H9 (cell line): Measurements from ENCODE around the gene PTCHD1. TPM values are rescaled to one million over a fixed set of nuclear protein-coding genes. Genes with fewer than 3 reads are reported as not detected.

Source experiments
- DNase-seq: peaks from one replicate; pipeline ENCODE4 v3.0.0-alpha.2; 2017
- H2AFZ ChIP-seq: one replicate; pipeline ENCODE4 v1.6.1; 2013; ENCODE audit warnings: mild to moderate bottlenecking, low read length, control low read depth, moderate library complexity
- H2AK5ac ChIP-seq: 2 replicates; pipeline ENCODE4 v1.6.1; 2013; ENCODE audit warnings: low read length, control low read depth, mixed read lengths; ENCODE audit not compliant: insufficient read length
- H2BK120ac ChIP-seq: one replicate; pipeline ENCODE4 v1.6.1; 2013; ENCODE audit warnings: low read depth, mild to moderate bottlenecking, low read length, control low read depth, inconsistent platforms; ENCODE audit not compliant: poor library complexity, severe bottlenecking
- H2BK12ac ChIP-seq: 2 replicates; pipeline ENCODE4 v1.6.1; 2013; ENCODE audit warnings: low read length, control low read depth, mixed read lengths, low read depth; ENCODE audit not compliant: insufficient read length
- H2BK15ac ChIP-seq: 2 replicates; pipeline ENCODE4 v1.6.1; 2013; ENCODE audit warnings: low read depth, low read length, control low read depth
- H2BK20ac ChIP-seq: one replicate; pipeline ENCODE4 v1.6.1; 2013; ENCODE audit warnings: low read depth, mild to moderate bottlenecking, low read length, control low read depth, inconsistent platforms; ENCODE audit not compliant: poor library complexity, severe bottlenecking
- H2BK5ac ChIP-seq: 2 replicates; pipeline ENCODE4 v1.6.1; 2013; ENCODE audit warnings: low read length, control low read depth, mixed read lengths; ENCODE audit not compliant: insufficient read length
- H3K14ac ChIP-seq: 2 replicates; pipeline ENCODE4 v1.6.1; 2013; ENCODE audit warnings: low read length, control low read depth; ENCODE audit not compliant: insufficient read depth
- H3K18ac ChIP-seq: 2 replicates; pipeline ENCODE4 v1.6.1; 2013; ENCODE audit warnings: low read depth, mild to moderate bottlenecking, mixed read lengths, low read length, control low read depth; ENCODE audit not compliant: insufficient read length
- H3K23ac ChIP-seq: 2 replicates; pipeline ENCODE4 v1.6.1; 2013; ENCODE audit warnings: low read length, control low read depth, mixed read lengths, low read depth; ENCODE audit not compliant: insufficient read length
- H3K23me2 ChIP-seq: 2 replicates; pipeline ENCODE4 v1.6.1; 2013; ENCODE audit warnings: low read depth, mild to moderate bottlenecking, mixed read lengths, low read length, control low read depth; ENCODE audit not compliant: insufficient read length, poor library complexity, severe bottlenecking
- H3K27ac ChIP-seq: 2 replicates; pipeline ENCODE4 v1.5.1; 2013; ENCODE audit warnings: low read length, control low read depth, mixed read lengths, low read depth; ENCODE audit not compliant: insufficient read length
- H3K27me3 ChIP-seq: 2 replicates; pipeline ENCODE4 v1.6.1; 2013; ENCODE audit warnings: low read length, control low read depth, inconsistent platforms; ENCODE audit not compliant: insufficient read depth
- H3K4ac ChIP-seq: 2 replicates; pipeline ENCODE4 v1.6.1; 2013; ENCODE audit warnings: low read depth, mild to moderate bottlenecking, control low read depth, inconsistent platforms, low read length, moderate library complexity
- H3K4me1 ChIP-seq: 2 replicates; pipeline ENCODE4 v1.6.1; 2013; ENCODE audit warnings: low read length, control low read depth, inconsistent platforms; ENCODE audit not compliant: insufficient read depth
- H3K4me2 ChIP-seq: 2 replicates; pipeline ENCODE4 v1.6.1; 2013; ENCODE audit warnings: low read length, control low read depth, mixed read lengths; ENCODE audit not compliant: insufficient read length, insufficient read depth
- H3K56ac ChIP-seq: 2 replicates; pipeline ENCODE4 v1.6.1; 2013; ENCODE audit warnings: low read depth, mild to moderate bottlenecking, mixed read lengths, low read length, control low read depth; ENCODE audit not compliant: insufficient read length
- H3K79me1 ChIP-seq: 2 replicates; pipeline ENCODE4 v1.6.1; 2013; ENCODE audit warnings: low read depth, mild to moderate bottlenecking, moderate library complexity, low read length, control low read depth, inconsistent platforms; ENCODE audit not compliant: insufficient read depth, poor library complexity, severe bottlenecking
- H3K79me2 ChIP-seq: 2 replicates; pipeline ENCODE4 v1.6.1; 2013; ENCODE audit warnings: low read length, control low read depth, inconsistent platforms; ENCODE audit not compliant: insufficient read depth
- H3K9ac ChIP-seq: 2 replicates; pipeline ENCODE4 v1.6.1; 2013; ENCODE audit warnings: low read length, control low read depth, mixed read lengths; ENCODE audit not compliant: insufficient read length; ENCODE audit errors: extremely low read depth
- H3K9me3 ChIP-seq: one replicate; pipeline ENCODE4 v1.6.1; 2013; ENCODE audit warnings: low read depth, low read length, inconsistent platforms; ENCODE audit not compliant: control insufficient read depth
- H3T11ph ChIP-seq: one replicate; pipeline ENCODE4 v1.6.1; 2013; ENCODE audit warnings: mild to moderate bottlenecking, low read length, control low read depth, inconsistent platforms
- H4K20me1 ChIP-seq: one replicate; pipeline ENCODE4 v1.6.1; 2013; ENCODE audit not compliant: control insufficient read depth, insufficient read length, insufficient read depth
- H4K5ac ChIP-seq: 2 replicates; pipeline ENCODE4 v1.6.1; 2013; ENCODE audit warnings: low read depth, mild to moderate bottlenecking, mixed read lengths, low read length, control low read depth; ENCODE audit not compliant: insufficient read length
- H4K8ac ChIP-seq: replicated peaks from 2 replicates; pipeline ENCODE4 v1.6.1; 2013; ENCODE audit warnings: low read length, control low read depth, mixed read lengths, low read depth; ENCODE audit not compliant: insufficient read length
- H4K91ac ChIP-seq: 2 replicates; pipeline ENCODE4 v1.6.1; 2013; ENCODE audit warnings: low read depth, mild to moderate bottlenecking, moderate library complexity, mixed read lengths, low read length, control low read depth; ENCODE audit not compliant: insufficient read length
- H3K27ac Mint-ChIP-seq, 3 experiments: 2 replicates in 2 of 3; 3 replicates in 1 of 3; pipeline ENCODE4 v1.8.0; 2020 to 2021; ENCODE audit warnings: mixed read lengths in 3 of 3, mild to moderate bottlenecking in 1 of 3, moderate library complexity in 1 of 3
- H3K27me3 Mint-ChIP-seq: 2 replicates; pipeline ENCODE4 v1.8.0; 2021; ENCODE audit warnings: low read depth, mild to moderate bottlenecking, moderate library complexity, mixed read lengths
- H3K36me3 Mint-ChIP-seq, 3 experiments: 2 replicates in 2 of 3; 3 replicates in 1 of 3; pipeline ENCODE4 v1.8.0; 2020 to 2021; ENCODE audit warnings: low read depth in 3 of 3, mixed read lengths in 3 of 3; ENCODE audit not compliant: insufficient read depth in 1 of 3
- H3K4me1 Mint-ChIP-seq, 2 experiments: 2 replicates each; pipeline ENCODE4 v1.8.0; 2020; ENCODE audit warnings: mixed read lengths in 2 of 2
- H3K4me3 Mint-ChIP-seq, 2 experiments: 2 replicates in 1 of 2; 3 replicates in 1 of 2; pipeline ENCODE4 v1.8.0; 2020 to 2021; ENCODE audit warnings: mild to moderate bottlenecking in 2 of 2, mixed read lengths in 2 of 2, moderate library complexity in 1 of 2
- H3K9me3 Mint-ChIP-seq, 2 experiments: 2 replicates in 1 of 2; 3 replicates in 1 of 2; pipeline ENCODE4 v1.8.0; 2020; ENCODE audit warnings: mild to moderate bottlenecking in 2 of 2, mixed read lengths in 2 of 2, moderate library complexity in 1 of 2
- WGBS: extraction: QIAGEN DNeasy Blood & Tissue Kit; methylation state at CpG from one replicate; pipeline ENCODE4 v1.1.7; 2013; ENCODE audit warnings: missing lambda C conversion rate, low lambda C conversion rate, mixed read lengths; ENCODE audit not compliant: insufficient read length; ENCODE audit errors: extremely low coverage; 5-methylcytosine and 5-hydroxymethylcytosine counted together
- total RNA-seq: library from RNA; stranded (reverse); gene quantifications from 2 replicates; pipeline ENCODE4 v1.2.1, GENCODE V29; 2021
- TF ChIP-seq, protein P1 (sequence below): fragments of 200-600 bp; sonication (generic); conservative IDR thresholded peaks from 3 replicates; pipeline ENCODE4 v1.8.0; 2021; ENCODE audit warnings: antibody characterized with exemption, mild to moderate bottlenecking

PTCHD1 gene
- total RNA-seq, 1 experiment from 2014 or later = 1.4 TPM

DNA sequence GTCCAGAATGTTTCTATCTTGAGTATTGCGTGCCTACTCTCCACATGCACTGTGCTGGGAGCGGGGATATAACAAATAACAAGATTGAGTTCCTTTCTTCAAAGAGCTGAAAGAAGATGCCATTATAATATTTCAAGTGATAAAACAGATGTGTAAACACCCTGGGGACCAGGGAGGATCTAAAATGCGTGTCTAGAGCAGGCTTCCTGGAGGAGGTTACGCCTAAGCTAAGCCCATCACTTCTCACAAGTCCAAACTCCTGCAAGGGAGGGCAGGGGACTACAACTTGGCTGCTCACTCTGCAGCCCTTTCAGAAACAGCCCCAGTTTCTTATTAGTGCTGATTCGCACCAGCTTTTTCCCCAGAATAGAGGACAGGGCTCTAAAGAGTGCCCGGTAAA is 21.5 kb downstream of the PTCHD1 start:
- Histone ChIP-seq H4K5ac (no peak overlapping the region), H2BK120ac (no peak overlapping the region), H3K27me3 (no peaks in the 10 kb centered on the region), H3K23ac (no peak overlapping the region), H3K4me1 (no peaks in the 10 kb centered on the region), H3K79me2 (no peaks in the 10 kb centered on the region), H4K20me1 (no peaks in the 10 kb centered on the region), H3T11ph (no peak overlapping the region), H3K9me3 (no peaks in the 10 kb centered on the region), H3K4ac (no peak overlapping the region), H3K23me2 (no peaks in the 10 kb centered on the region), H4K91ac (no peak overlapping the region), H3K4me2 (no peak overlapping the region), H2BK12ac (no peak overlapping the region), H4K8ac (no peak overlapping the region), H2BK15ac (no peak overlapping the region), H3K27ac (no peak overlapping the region), H3K79me1 (no peaks in the 10 kb centered on the region), H3K14ac (no peak overlapping the region), H3K9ac (no peak overlapping the region), H3K18ac (no peak overlapping the region), H2BK20ac (no peak overlapping the region), H2AK5ac (no peak overlapping the region), H2BK5ac (no peak overlapping the region), H2AFZ (no peak overlapping the region), H3K56ac (no peak overlapping the region)
- Mint-ChIP-seq H3K27me3 (peaks cover 2% of the 10 kb centered on the region; the same call in 1 of the 2 replicates), H3K4me3 (no peak overlapping the region), H3K36me3 (peaks cover 0 to 8% (median 7%) of the 10 kb centered on the region in 3 experiments; a peak in 3 of 7 replicates), H3K27ac (no peak overlapping the region), H3K4me1 (no peaks in the 10 kb centered on the region), H3K9me3 (peaks cover 3 to 6% of the 10 kb centered on the region in 2 experiments; a peak in 4 of 5 replicates)
- WGBS = no CpG with 5 or more reads among the region's 6 CpGs
- no peak for DNase-seq
- TF ChIP-seq, protein P1, sequence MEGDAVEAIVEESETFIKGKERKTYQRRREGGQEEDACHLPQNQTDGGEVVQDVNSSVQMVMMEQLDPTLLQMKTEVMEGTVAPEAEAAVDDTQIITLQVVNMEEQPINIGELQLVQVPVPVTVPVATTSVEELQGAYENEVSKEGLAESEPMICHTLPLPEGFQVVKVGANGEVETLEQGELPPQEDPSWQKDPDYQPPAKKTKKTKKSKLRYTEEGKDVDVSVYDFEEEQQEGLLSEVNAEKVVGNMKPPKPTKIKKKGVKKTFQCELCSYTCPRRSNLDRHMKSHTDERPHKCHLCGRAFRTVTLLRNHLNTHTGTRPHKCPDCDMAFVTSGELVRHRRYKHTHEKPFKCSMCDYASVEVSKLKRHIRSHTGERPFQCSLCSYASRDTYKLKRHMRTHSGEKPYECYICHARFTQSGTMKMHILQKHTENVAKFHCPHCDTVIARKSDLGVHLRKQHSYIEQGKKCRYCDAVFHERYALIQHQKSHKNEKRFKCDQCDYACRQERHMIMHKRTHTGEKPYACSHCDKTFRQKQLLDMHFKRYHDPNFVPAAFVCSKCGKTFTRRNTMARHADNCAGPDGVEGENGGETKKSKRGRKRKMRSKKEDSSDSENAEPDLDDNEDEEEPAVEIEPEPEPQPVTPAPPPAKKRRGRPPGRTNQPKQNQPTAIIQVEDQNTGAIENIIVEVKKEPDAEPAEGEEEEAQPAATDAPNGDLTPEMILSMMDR = no peak
